GM18511 (cell line): ENCODE data around the gene CAMK1D.

Experiments used
- ATAC-seq: cut with Tn5 transposase; IDR thresholded peaks from one replicate; pipeline ENCODE4 v1.9.1; 2021; ENCODE audit warnings: mild to moderate bottlenecking, moderate library complexity; ENCODE audit not compliant: unreplicated experiment

CAMK1D gene

DNA sequence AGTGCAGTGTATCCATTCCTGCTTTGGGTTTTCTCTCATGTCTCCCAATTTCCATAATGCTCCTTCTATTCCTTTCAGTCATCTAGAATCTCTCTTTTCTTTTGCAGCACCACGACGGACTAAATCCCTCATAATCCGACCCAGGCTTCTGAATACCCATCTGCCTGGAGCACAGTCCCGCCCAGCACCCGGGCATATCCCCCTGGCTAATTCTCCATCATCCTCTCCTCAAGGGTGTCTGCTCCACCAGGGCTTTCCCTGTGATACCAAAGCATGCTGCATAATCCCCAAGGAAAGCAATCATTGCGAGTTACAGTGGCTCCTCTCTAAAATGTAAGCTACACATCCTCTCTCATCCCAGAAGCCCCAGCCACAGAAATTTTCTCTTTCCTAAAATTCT, 330.3 kb downstream of the CAMK1D start:
- ATAC-seq: no peak

DNA sequence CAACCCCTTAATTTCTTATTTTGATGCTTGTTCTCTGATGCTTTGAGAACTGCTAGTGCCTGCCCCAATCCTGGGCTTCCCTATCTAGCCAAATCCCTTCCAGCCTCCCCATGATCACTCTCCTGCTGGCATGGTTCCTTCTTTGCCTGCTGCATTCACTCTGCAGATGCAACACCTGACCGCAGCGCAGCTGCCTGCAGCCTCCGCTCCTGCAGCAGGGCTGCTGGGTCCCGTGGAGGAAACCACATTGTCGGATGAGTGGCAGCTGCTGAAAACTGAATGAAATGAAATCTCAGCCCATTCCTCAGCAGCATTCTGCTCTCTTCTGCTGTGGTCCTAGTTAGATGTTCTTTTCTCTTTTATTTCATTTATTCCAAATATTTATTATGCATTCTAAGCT, 331.9 kb downstream of the CAMK1D start:
- no peak for ATAC-seq

DNA sequence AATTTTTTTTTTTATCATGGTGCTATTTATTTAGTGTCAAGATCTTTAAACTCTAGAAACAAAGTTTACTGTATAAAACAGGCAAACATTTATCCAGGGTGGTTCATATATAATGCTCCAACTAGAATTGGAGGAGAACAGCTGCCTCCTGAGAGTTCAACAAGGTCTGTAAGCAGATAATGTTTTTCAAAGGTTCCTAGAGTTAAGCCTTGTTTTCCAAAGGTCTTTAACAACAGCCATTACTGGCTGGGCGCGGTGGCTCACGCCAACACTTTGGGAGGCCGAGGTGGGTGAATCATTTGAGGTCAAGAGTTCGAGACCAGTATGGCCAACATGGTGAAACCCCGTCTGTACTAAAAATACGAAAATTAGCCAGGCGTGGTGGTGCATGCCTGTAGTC, 335.4 kb downstream of the CAMK1D start:
- ATAC-seq: no peak

DNA sequence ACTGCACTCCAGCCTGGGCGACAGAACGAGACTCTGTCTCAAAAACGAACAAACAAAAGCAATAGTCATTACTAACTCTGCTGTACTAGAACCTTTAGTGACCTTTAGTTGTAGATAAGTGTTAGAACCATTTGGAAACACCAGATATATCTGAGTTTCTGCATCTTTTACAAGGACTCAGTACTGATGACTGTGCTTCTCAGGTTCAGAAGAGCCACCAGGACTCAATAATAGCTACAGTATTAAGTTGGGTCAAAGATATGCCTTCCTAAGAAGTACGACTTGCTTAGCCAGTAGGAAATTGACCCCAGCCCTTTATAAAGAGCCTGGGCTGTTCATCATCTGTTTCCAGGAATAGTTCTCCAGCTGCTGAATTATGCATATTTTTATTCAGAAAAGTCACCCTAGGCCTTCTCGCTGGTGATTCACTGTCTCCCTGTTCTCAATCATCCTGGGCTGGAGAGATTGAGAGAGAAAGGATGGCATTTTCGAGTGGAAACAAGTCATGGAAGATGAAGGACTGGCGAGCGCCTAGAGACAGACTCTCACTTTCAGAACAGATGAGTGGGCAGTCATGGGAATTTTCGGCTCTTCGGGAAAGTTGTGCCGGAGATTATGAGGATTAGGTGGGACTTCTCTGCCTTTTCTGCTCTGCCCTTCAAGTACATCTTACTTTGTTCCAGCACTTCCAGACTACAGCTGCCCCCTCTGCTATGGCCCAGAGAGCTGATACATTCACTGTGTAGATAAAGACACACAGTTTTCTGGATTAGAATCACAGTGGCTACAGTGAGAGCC, 336.1 kb downstream of the CAMK1D start:
- ATAC-seq: no peak

DNA sequence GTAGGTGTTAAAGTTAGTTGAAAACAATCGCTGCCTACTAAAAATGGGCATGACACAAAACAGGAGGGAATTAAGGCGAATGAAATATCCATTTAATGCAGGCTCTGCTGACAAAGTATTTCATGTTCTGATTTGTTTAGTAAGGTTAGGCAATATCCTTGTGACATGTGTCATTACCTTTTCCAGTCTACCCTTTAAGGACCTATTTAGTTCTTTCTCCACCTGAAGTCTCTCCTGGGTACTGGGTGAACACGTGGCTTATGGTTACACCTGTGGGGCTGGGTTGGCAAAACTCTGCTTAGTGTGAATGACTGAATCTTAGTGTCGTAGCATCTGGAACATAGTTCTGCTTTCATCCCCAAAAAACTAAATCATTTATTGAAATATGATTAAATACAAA, 338.6 kb downstream of the CAMK1D start:
- ATAC-seq: no peak

DNA sequence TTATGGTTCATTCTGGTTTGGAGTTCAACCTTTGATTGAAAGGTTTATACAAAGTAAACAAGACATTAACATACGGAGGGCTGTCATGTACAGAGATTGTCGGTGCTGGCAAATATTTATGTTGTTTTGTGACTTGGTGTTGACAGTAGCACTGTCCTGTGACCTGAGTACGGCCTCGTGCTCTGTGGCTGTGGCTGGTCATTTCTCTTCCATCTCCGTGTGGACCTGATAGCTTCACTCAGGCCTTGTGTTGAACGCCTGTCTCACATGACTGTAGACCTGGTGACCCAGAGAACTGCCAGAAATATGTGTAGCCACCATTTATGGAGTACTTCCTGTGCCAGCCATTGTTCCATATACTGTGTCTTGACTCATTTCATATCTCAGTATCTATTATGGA, 340.5 kb downstream of the CAMK1D start:
- ATAC-seq: no peak

DNA sequence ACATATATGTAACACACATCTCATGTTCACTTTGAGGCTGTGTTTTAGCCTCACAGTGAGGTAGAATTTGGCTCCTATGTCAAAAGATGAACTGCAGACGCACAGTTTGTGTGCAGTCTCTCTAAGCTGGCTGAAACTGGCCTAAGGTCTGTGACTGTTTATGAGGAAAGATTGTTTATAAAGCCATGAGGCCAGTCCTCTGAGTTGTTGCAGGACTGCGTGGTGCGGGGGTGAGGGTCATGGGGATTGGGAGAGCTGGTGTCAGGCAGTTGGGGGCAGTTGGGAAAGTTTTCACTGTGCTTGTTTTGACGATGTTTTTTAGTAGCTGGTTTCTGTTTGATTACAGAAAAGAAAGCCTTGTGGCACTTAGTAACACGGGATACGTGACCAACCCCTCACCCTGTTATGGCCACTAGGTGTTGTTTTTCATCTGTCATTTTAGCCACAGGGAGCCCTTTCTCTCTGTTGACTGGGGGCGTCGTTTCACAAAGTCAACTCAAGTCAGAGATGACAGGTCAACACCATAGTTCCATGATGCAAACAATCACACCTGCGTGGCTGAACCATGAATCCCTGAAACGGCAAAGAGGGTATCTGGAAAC, 341.3 kb downstream of the CAMK1D start:
- ATAC-seq: no peak

DNA sequence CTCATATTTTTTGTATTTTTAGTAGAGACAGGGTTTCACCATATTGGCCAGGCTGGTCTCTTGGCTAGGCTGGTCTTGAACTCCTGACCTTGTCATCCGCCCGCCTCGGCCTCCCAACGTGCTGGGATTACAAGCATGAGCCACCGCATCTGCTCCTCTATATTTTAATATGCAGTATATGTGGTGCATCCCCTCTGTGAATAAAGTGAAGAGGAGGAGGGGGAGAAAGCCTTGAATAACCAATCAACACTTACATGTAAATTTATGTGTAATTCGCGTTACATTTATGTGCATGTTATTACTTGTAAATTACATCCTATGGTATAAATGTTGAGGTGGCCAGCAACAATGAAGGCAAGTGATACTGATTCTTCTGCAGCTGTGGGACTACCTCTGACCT, 342.2 kb downstream of the CAMK1D start:
- ATAC-seq: no peak

DNA sequence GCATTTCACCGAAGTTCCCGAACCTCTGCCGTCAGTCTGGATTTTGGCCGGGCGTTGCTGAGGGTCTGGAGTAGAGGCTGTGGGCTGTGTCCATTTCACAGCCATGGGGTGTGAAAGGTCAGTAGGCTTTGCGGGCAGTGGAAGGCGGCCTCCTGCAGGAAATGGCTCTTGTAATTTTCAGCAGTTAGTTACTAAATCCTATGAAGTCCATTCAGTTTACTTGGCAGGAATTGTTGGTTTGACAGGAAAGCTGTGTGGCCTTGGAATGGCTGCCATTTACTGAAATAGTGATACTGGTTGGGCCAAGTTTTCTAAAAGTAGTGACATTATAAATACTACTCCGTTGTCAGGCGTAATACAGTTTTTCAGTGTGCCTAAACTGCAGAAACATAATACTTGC, 348.4 kb downstream of the CAMK1D start:
- no peak for ATAC-seq

DNA sequence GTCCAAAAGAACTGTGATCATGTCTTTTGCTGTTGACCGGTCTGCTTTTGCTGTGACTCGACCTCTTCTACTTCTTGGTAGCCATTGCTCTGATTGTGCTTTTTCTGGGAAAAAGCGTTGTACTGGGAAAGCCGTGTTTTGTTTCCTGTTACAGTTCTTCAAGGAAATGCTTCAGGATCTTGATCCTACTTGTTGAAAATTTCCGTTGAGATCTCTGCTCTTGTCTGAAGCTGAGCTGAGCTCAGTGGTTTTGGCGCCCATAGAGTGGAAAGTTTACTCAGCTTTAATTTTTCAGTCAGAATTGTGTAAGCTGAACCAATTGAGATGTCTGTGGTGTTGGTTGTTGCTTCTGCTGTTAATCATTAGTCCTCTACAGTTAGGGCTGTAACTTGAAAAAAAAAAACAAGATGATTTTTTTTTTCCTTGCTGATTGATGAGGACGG, 349.9 kb downstream of the CAMK1D start:
- no peak for ATAC-seq

DNA sequence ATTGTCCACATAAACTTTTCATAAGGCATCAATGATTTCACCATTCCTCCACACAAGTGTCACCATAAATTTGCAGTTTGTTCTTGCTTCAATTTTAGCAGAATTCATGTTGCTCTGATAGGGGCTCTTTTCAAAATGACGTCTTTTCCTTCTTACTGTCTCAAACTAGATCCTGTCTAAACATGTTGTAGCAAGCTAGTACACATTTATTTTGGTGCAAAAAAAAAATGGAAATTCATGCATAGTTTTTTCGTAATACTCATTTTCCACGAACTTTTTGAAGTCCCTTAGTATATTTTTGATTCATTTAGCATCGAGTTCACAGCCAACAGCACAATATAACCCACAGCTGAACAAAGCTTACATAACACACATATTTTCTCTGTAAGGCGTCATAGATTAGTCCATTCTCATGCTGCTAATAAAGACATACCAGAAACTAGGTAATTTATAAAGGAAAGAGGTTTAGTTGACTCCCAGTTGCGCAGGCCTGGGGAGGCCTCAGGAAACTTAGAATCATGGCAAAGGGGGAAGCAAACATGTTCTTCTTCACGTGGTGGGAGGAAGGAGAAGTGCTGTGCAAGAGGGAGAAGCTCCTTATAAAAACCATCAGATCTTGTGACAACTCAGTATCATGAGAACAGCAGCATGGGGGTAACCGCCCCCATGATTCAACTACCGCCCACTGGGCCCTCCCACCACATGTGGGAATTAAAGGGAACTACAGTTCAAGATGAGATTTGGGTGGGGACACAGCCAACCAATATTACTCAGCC, 350.6 kb downstream of the CAMK1D start:
- ATAC-seq: no peak

DNA sequence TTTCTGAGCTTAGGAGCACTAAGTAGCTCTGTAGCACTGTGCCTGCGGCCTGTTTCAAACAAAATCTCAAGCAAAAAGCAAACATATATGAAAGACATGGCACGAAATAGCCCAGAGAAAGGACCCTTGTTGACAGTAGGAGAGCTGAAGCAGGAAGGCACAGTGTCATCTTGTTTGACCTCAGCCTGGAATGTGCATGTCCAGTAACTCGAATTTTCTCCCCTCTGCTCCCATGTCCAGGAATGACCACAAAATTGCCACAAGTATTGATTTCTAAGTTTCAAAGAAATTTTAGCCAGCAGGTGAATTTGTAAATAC, 351.2 kb downstream of the CAMK1D start:
- ATAC-seq: no peak

DNA sequence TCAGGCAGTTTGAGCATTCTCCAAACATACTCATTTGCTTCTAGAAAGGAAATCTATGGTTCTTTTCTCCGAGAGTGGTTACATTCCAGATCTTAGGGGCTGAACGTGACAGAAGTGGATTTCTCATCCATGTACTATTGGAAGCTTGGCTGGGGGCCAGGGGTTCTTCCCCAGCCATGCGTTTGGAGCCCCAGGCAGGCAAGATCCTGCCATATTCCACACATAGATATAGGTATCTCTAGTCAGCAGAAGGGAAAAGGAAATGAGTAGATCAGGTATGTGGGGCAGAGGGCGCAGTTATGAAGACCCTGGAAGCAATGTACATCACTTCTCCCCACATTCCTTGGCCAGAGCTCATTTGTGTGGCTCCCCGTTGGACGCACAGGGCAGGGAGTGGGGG, 352.3 kb downstream of the CAMK1D start:
- ATAC-seq: no peak

DNA sequence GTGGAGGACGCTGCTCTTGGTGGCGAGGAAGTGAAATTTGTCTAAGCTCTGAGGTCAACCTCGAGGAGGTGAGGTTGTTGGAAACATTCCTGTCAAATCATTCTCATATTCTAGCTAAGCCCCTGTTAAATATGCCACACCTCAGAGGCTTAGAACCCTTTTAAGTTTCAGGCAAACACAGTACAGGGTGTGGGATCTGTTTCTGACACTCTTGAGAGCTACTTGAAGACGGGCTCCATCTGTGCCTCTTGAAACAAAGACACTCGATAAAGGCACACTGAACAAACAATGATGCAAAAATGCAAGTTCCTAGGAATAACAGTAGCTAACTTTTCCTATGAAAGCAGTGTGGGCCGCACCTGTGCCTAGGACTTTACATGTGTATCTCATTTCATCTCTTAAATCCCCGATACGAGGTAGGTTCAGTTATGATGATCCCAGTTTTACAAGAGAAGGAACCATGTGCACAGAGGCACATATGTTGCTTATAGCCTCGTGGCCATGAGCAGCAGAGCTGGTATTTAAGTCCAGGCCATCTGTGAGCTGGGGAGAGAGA, 352.9 kb downstream of the CAMK1D start:
- ATAC-seq: no peak

DNA sequence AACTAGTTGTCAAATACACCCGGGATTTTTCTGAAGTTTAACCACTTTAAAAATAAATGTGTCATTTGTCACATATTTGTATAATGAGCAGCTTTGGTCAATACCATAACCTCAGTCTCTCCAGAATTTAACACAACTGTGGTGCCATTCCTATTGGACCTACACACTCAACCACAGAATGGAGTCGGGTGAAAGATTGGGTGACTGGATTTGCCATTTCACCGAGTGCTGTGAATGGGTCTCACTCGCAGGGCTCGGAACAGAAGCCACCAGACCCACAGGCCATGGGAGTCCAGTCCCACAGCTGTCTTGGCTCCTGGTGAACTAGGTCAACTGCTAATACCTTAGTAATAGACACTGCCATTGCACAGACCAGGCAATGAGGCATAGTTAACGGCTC, 353.8 kb downstream of the CAMK1D start:
- no peak for ATAC-seq

DNA sequence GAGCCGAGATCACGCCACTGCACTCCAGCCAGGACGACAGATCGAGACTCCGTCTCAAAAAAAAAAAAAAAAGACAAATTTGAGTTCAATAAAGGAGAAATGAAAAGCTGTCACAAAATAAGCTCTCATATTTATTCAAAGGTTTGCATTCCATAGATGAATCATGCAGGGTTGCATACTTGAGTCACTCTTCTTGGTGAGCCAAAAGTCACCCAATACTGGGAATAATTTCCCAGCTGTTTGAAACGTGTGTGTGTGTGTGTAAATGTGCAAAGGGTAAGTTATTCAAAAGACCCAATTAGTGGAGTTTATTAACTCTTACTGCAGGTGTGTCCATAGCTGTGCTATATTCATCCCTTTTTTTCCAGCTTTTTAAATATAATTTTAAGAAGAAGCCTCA, 354.5 kb downstream of the CAMK1D start:
- no peak for ATAC-seq

DNA sequence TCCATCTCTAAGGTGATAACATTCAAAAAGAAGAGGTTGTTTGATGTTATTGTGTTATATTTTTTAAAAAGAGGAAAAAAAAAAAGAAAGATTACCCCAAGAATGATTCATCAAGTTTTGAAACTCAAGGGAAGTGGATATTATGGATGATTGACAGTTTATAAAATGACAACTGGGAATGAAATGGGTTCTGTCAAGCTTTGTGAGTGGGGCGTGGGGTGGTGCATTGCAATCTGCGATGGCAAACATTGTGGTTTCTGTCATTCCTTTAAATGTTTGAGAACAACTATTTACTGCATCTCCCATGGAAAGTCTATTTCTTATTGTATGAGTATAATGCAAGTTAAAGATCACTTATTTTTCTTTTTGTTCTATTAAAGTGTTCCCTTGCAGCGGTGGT, 355.1 kb downstream of the CAMK1D start:
- no peak for ATAC-seq

DNA sequence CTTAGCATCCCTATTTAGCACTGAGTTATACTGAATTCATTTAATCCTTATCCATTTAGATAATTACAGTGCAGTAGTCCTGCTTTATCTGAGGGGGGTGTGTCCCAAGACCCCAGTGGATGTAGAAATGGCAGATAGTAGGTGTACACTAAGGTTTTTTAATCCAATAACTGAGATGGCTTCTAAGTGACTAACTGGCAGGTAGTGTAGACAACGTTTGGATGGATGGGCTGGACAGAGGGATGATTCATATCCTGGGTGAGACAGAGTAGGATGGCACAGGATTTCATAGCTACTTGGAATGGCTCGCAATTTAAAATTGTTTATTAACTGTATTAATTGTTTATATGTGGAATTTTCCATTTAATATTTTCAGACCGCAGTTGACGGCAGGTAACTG, 356.6 kb downstream of the CAMK1D start:
- ATAC-seq: no peak

DNA sequence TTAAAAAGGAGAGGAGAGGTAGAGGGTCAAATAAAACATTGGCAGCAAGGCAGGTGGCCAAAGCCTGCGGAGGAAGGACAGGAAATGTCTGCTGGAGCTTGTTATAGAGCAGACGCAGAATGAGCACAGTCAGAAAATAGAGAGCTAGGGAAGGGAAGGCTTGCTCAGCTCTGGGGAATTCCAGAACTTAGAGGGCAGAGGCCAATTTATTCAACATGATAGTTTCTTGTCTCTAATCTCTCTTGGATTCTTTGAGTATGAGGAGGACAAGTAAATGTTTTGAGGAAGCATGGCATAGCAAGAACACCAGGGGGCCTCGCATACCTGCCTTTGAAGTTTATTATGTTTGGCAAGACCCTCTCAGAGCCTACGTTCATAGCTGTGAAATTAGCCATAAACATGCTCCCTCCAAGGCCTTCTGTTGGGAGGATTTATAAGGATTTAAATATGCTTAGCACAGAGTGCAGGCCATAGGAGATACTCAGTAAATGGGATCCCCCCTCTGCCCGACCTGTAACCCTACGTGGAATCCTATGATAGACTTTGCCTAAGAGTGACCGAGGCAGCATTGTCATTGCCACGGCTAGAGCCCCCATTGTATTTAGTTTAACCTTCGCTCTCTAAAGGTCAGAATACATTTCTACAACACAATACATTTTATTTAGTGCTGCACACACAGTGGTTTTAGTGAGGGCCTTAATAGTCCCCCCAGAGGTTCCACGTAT, 358.3 kb downstream of the CAMK1D start:
- no peak for ATAC-seq

DNA sequence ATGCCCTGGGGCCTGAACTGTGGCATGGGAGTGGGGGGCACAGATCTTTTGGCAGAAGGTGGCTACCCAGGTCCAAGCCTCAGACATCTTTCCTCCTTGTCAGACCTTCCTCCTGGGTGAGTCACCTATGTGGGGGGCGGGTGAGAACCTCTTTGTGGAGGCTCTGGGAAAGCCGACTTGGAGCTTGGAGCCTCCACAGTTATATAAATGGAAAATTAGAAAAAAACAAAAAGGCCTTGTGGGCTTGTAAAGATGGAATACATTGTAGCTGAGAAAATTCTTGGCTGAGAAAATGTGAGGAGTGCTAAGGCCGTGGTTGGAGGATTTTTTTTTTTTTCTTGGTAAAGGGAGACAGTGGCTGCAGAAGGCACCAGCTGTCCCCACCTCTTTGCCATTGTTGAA, 359.7 kb downstream of the CAMK1D start:
- no peak for ATAC-seq

DNA sequence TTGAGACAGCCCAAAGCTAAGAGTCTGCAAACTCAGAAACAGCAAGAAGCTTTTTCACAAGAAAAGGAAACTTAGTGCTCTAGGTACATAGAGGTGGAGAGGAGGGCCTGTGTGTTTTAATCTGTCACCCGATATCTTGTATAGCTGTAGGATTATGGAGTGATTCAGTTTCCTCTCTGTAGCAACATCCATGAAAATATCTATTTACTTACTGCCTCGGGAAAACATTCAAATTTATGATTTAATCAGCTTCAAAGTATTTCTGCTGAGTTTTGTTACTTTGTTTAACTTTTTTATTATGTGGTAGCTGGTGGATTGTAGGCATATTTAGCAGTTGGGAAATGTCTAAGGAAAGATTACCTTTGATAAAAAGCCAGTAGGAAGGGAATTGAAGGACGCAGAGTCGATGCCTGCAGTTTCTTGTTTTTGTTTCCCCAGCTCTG, 360.2 kb downstream of the CAMK1D start:
- no peak for ATAC-seq
